DMS79 (cell line): ENCODE measurements around the gene SFN.
A peak's percentile ranks its signal among the peaks of the same experiment; 100 is the strongest.
"Not testable (repeated sequence)": the region's sequence is repeated elsewhere in the genome, so short reads cannot be mapped to it uniquely, and the experiment has no call there.

Experiments used
- DNase-seq: peaks from one replicate; lab custom pipeline; 2025; lab: John Stamatoyannopoulos, UW

Gene SFN

GRCh38 chr1:26839339-26839722, 23.6 kb upstream of the SFN start:
- no peak for DNase-seq

GRCh38 chr1:26839779-26840178, 23.2 kb upstream of the SFN start:
- DNase-seq: no peak

GRCh38 chr1:26844424-26845196, 18.3 kb upstream of the SFN start:
- no peak for DNase-seq

- DNase-seq: not testable (repeated sequence)
These were observed 15.1 kb upstream of the SFN start for GRCh38 chr1:26847826-26848225.

- DNase-seq: no peak
These were observed 14.4 kb upstream of the SFN start for GRCh38 chr1:26848499-26848898.

- no peak for DNase-seq
These were observed 13.8 kb upstream of the SFN start for GRCh38 chr1:26848941-26849774.

- DNase-seq: no peak
These were observed 11.8 kb upstream of the SFN start for GRCh38 chr1:26851106-26851684.

- no peak for DNase-seq
These were observed 10.2 kb upstream of the SFN start for GRCh38 chr1:26852701-26853100.

GRCh38 chr1:26853156-26853555, 9.8 kb upstream of the SFN start:
- peak; percentile 27 for DNase-seq

GRCh38 chr1:26853600-26853999, 9.3 kb upstream of the SFN start:
- DNase-seq: no peak

GRCh38 chr1:26854906-26855305, 8.0 kb upstream of the SFN start:
- no peak for DNase-seq

- DNase-seq: no peak
These were observed 7.3 kb upstream of the SFN start for GRCh38 chr1:26855636-26856035.

- DNase-seq: no peak
These were observed 6.8 kb upstream of the SFN start for GRCh38 chr1:26856181-26856580.

GRCh38 chr1:26856604-26857469, 6.1 kb upstream of the SFN start:
- no peak for DNase-seq

- DNase-seq: no peak
These were observed 5.4 kb upstream of the SFN start for GRCh38 chr1:26857473-26858060.

GRCh38 chr1:26858160-26858559, 4.8 kb upstream of the SFN start:
- no peak for DNase-seq

- DNase-seq: no peak
These were observed 3.9 kb upstream of the SFN start for GRCh38 chr1:26858891-26859640.

GRCh38 chr1:26861286-26861701, 1.7 kb upstream of the SFN start:
- DNase-seq: no peak

GRCh38 chr1:26861889-26862378, 1.0 kb upstream of the SFN start:
- DNase-seq: no peak

- no peak for DNase-seq
These were observed 732 bp downstream of the SFN start for GRCh38 chr1:26863685-26864077.
